ENCODE results near the gene MGMT. TPM values are rescaled to one million over a fixed set of nuclear protein-coding genes. Genes with fewer than 3 reads are reported as not detected.

Gene MGMT
- total and polyA plus RNA-seq, 2 of the 4 experiments (the other 2 are of a cell fraction): 11.5 to 17.8 TPM

DNA sequence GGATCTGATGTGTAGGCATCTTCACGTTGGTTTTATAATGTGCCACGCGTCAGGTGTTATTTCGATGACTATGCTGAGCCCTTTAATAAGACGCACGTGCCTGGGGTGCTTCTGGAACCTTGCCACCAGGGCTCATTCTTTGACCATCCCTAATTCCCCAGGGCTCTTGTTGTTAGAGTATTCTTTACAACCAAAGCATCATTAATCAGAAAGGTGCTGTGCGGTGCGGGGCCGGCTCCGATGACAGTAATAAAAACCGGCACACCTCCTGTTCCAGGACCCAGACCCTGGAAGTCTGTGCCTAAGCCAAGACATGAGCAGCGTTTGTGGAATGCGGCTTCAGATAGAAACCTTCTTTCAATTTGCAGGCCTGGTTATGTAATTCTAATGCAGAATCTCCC is 58.4 kb downstream of the MGMT start:
- no peaks in the 10 kb centered on the region for H4K20me1 ChIP-seq (ENCODE audit: insufficient read depth, low read length)
- H3K4me1 ChIP-seq (ENCODE audit: control insufficient read depth, insufficient read depth, low read length): peaks cover 2% of the 10 kb centered on the region; the same call in 1 of the 2 replicates
- ChIA-PET POLR2A (ENCODE audit: unreplicated experiment) (no interaction called here), CTCF (no interaction called here)
- H2BK5ac ChIP-seq (ENCODE audit: low read depth, low read length, poor library complexity, severe bottlenecking): no peak overlapping the region
- DNase-seq (peak; percentile 54), ATAC-seq (ENCODE audit: low read depth) (peak; percentile 55)
- no peaks in the 10 kb centered on the region for H3K27me3 ChIP-seq (ENCODE audit: control insufficient read depth, insufficient read depth, low read length)
- no peak overlapping the region for H2BK15ac ChIP-seq (ENCODE audit: low read depth, low read length)
- H3K27ac ChIP-seq (ENCODE audit: insufficient read depth, low read length): no peak overlapping the region
- no peaks in the 10 kb centered on the region for H3K36me3 ChIP-seq (ENCODE audit: control insufficient read depth, insufficient read depth, low read length)
- H4K5ac ChIP-seq (ENCODE audit: low read depth, low read length): no peak overlapping the region
- no peak overlapping the region for H2AFZ ChIP-seq (replicated peaks; ENCODE audit: low read length, poor library complexity)
- no peak overlapping the region for H3K18ac ChIP-seq (ENCODE audit: low read depth, low read length)
- H3K4me2 ChIP-seq (ENCODE audit: low read depth, low read length): no peak overlapping the region
- H2BK20ac ChIP-seq (ENCODE audit: low read depth, low read length): no peak overlapping the region
- no peak overlapping the region for H3K9ac ChIP-seq (ENCODE audit: low read depth, low read length)
- H2AK5ac ChIP-seq (ENCODE audit: low read depth, low read length): no peak overlapping the region
- H3K23ac ChIP-seq (ENCODE audit: low read depth, low read length): no peak overlapping the region
- no peak overlapping the region for H2AK9ac ChIP-seq (replicated peaks; ENCODE audit: low read depth, low read length, poor library complexity)
- H3K56ac ChIP-seq (ENCODE audit: extremely low read depth, insufficient read depth, low read length): no peak overlapping the region
- TF ChIP-seq RFX5 (IDR thresholded peaks at IDR 0.05; ENCODE audit: low read depth, low read length) (no peak), MXI1 (IDR thresholded peaks at IDR 0.05; ENCODE audit: borderline replicate concordance, low read depth, low read length) (no peak), MAZ (IDR thresholded peaks at IDR 0.05; ENCODE audit: borderline replicate concordance, low read depth, low read length) (no peak), BHLHE40 (IDR thresholded peaks at IDR 0.05; ENCODE audit: low read depth, low read length) (peak; percentile 39; the same call in 1 of the 2 replicates)
- H2BK120ac ChIP-seq (ENCODE audit: low read depth, low read length): no peak overlapping the region
- 30% methylated on average over 7 of the region's 13 CpGs; no CpG with 5 or more reads in 1 of the 2 experiments for WGBS, 2 experiments (ENCODE audit: extremely low coverage in 2 of 2, insufficient read length in 1 of 2)
- 0 out of 2 replicates have a peak, but pooled peaks cover 2% of the 10 kb centered on the region for H3K9me3 ChIP-seq (ENCODE audit: control insufficient read depth, insufficient read depth, low read length)
- H3K14ac ChIP-seq (replicated peaks; ENCODE audit: low read depth, low read length): no peak overlapping the region
- no peak overlapping the region for H3K4ac ChIP-seq (ENCODE audit: low read depth, low read length)
- dilution Hi-C loops (cut with HindIII; ENCODE audit: low sequenced_read_pairs, unreplicated experiment): no loop called here
- H3K79me1 ChIP-seq (ENCODE audit: low read depth in 1 of 2, low read length in 2 of 2): peaks cover 0 to 7% of the 10 kb centered on the region in 2 experiments; a peak in 1 of 4 replicates
- intact Hi-C loops (cut with micrococcal nuclease): no loop called here
- H4K8ac ChIP-seq (ENCODE audit: low read depth in 2 of 2, low read length in 2 of 2): no peak overlapping the region
- no TSS peak for BruUV-seq (replicated peaks)
- no peak overlapping the region for H4K91ac ChIP-seq (ENCODE audit: insufficient read depth, low read depth, low read length)
- no peak overlapping the region for H3K4me3 ChIP-seq (ENCODE audit: insufficient read depth, low read depth, low read length)
- in situ Hi-C loops (cut with MboI; ENCODE audit: low sequenced_read_pairs): no loop called here
- H3K9me1 ChIP-seq (ENCODE audit: insufficient read depth, low read length): no peaks in the 10 kb centered on the region

Measured in IMR-90 (cell line).